ENCODE results near the gene ATP11A. TPM values are rescaled to one million over a fixed set of nuclear protein-coding genes. Genes with fewer than 3 reads are reported as not detected.

ATP11A gene
- total and polyA plus RNA-seq, 2 experiments from 2014 or later: 28.7 to 30.8 TPM

DNA sequence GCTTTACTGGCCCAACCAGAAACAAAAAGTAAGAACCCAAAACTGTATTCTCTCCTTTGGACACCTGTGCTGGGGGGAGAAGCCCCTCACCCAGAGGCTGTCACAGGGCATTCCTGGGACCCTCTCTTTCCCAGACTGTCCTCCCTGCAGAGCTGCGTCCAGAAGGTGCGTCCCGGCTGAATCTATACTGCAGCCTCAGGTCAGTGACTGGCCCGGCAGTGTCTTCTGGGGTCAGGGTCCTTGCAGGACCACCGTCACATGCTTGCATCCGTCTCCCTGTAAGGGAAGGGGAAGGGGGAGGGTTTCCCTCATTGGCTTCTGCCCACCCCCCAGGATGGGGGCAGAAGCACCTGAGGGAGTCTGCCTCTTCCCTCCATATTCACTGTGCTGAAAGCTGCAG, 76.5 kb downstream of the ATP11A start:
- H3K27me3 ChIP-seq: no peaks in the 10 kb centered on the region
- H4K20me1 ChIP-seq (ENCODE audit: insufficient read depth, poor library complexity, severe bottlenecking): peaks cover 15% of the 10 kb centered on the region
- H3K9me2 ChIP-seq (replicated peaks; ENCODE audit: insufficient read depth): no peaks in the 10 kb centered on the region
- no peak overlapping the region for H3K4me3 ChIP-seq
- H3K79me2 ChIP-seq: peaks cover 68% of the 10 kb centered on the region
- H3K4me1 ChIP-seq (ENCODE audit: insufficient read depth): peaks cover 15% of the 10 kb centered on the region
- no peak overlapping the region for H3K27ac ChIP-seq
- no peak overlapping the region for H3K4me2 ChIP-seq
- no peak overlapping the region for H2AFZ ChIP-seq
- TF ChIP-seq EZH2 (IDR thresholded peaks at IDR 0.05; ENCODE audit: borderline replicate concordance) (no peak), EZH2phosphoT487 (IDR thresholded peaks at IDR 0.05; ENCODE audit: low read depth, severe bottlenecking, unreplicated experiment) (no peak)
- TF ChIP-seq, protein P1, sequence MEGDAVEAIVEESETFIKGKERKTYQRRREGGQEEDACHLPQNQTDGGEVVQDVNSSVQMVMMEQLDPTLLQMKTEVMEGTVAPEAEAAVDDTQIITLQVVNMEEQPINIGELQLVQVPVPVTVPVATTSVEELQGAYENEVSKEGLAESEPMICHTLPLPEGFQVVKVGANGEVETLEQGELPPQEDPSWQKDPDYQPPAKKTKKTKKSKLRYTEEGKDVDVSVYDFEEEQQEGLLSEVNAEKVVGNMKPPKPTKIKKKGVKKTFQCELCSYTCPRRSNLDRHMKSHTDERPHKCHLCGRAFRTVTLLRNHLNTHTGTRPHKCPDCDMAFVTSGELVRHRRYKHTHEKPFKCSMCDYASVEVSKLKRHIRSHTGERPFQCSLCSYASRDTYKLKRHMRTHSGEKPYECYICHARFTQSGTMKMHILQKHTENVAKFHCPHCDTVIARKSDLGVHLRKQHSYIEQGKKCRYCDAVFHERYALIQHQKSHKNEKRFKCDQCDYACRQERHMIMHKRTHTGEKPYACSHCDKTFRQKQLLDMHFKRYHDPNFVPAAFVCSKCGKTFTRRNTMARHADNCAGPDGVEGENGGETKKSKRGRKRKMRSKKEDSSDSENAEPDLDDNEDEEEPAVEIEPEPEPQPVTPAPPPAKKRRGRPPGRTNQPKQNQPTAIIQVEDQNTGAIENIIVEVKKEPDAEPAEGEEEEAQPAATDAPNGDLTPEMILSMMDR (IDR thresholded peaks at IDR 0.05; ENCODE audit: poor library complexity): no peak
- H3K36me3 ChIP-seq (replicated peaks; ENCODE audit: insufficient read depth, low read depth): no peaks in the 10 kb centered on the region
- H3K9me3 ChIP-seq (ENCODE audit: low read depth): no peaks in the 10 kb centered on the region
- 94% methylated on average over 6 of the region's 6 CpGs for WGBS (ENCODE audit: low lambda C conversion rate, missing lambda C conversion rate)
- no peak for DNase-seq (ENCODE audit: low spot score)

DNA sequence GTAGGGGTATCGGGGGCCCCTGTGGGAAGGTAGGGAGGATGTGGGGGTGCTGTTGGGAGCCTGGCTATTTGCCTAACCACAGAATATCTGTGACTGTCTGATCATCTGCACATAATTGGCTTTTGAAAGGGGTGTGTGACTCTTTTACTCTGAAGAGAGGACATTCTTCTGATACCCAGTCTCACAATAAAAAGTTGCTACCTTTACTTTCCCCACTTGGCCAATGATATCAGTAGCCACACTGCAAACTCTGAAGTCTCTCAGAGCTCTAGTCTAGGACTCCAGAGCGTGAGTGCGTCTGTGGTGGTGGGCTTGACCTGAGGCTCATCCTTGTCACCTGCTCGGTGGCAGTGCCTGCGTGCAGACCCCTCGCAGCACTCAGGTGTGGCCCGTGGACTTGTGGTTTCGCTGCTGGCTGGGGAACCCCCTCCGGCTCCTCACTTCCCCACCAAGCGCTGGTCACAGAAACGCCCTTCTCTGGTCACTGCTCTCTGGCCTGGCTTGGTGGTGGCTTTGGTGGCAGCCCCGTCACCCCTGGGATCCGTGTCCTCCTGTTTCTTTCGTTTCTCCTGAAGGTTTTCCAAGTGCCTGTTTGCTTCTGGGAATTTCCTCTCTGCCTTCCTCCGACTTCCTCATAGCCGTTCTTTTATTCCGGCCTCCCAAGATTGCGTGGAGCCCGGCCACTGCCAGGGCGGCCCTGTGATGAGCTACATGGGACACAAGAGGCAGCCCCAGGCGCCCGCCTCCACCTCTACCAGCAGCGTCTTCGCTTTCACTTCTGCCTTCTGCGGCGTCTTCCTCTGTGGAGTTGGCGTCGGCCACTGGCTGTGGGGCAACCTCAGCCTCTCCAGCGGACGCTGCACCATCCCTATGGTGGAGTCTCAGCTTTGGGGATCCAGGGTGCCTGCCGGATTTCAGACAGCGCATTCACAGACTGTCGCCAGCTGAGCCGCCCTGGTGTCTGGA, 78.0 kb downstream of the ATP11A start:
- 96% methylated on average over 34 of the region's 34 CpGs for WGBS (ENCODE audit: low lambda C conversion rate, missing lambda C conversion rate)
- Histone ChIP-seq H3K9me3 (ENCODE audit: low read depth) (no peaks in the 10 kb centered on the region), H2AFZ (no peak overlapping the region), H3K79me2 (peaks cover 65% of the 10 kb centered on the region), H3K9me2 (replicated peaks; ENCODE audit: insufficient read depth) (no peaks in the 10 kb centered on the region), H3K27ac (no peak overlapping the region), H3K27me3 (no peaks in the 10 kb centered on the region), H4K20me1 (ENCODE audit: insufficient read depth, poor library complexity, severe bottlenecking) (peaks cover 15% of the 10 kb centered on the region), H3K4me2 (no peak overlapping the region), H3K4me1 (ENCODE audit: insufficient read depth) (peaks cover 6% of the 10 kb centered on the region), H3K36me3 (replicated peaks; ENCODE audit: insufficient read depth, low read depth) (no peaks in the 10 kb centered on the region), H3K4me3 (no peak overlapping the region)
- TF ChIP-seq, protein P1 (IDR thresholded peaks at IDR 0.05; ENCODE audit: poor library complexity): no peak
- TF ChIP-seq EZH2phosphoT487 (IDR thresholded peaks at IDR 0.05; ENCODE audit: low read depth, severe bottlenecking, unreplicated experiment) (no peak), EZH2 (IDR thresholded peaks at IDR 0.05; ENCODE audit: borderline replicate concordance) (no peak)
- no peak for DNase-seq (ENCODE audit: low spot score)

DNA sequence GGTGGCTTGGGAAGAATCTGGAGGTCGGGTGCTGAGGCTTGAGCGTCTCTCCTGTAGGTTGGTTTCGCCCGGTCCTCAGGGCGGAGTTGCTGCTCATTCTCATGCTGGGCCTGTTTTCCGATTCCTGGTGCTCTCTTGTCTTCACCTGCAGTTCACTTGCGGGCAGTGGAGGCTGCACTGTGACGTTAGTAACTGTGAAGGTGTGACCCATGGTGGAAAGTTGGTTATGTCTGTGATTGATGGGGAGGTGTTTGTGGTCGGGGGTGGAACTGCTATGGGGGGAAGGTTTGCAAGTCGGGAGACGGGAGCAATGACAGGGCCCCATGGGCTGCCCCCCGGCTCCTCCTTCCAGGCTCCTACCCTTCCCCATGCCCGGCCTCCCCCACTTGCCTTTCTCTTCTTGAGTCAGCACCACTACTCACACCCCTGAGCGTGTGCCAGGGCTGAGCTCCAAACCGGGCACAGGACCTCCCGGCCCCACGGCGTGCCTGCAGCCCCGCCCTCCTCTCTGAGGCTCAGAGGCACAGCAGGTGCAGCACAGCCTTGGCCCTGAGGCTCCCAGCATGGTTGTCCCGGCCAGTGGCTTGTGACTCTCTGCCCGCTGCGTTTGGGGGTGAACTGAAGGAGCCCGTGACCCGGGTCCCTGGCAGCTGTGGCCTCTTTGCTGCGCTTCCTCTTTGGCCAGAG, 79.1 kb downstream of the ATP11A start:
- TF ChIP-seq EZH2 (IDR thresholded peaks at IDR 0.05; ENCODE audit: borderline replicate concordance) (no peak), EZH2phosphoT487 (IDR thresholded peaks at IDR 0.05; ENCODE audit: low read depth, severe bottlenecking, unreplicated experiment) (no peak)
- TF ChIP-seq, protein P1 (IDR thresholded peaks at IDR 0.05; ENCODE audit: poor library complexity): no peak
- no peaks in the 10 kb centered on the region for H3K36me3 ChIP-seq (replicated peaks; ENCODE audit: insufficient read depth, low read depth)
- no peaks in the 10 kb centered on the region for H3K27me3 ChIP-seq
- H3K27ac ChIP-seq: no peak overlapping the region
- 94% methylated on average over 22 of the region's 25 CpGs for WGBS (ENCODE audit: low lambda C conversion rate, missing lambda C conversion rate)
- no peaks in the 10 kb centered on the region for H3K9me3 ChIP-seq (ENCODE audit: low read depth)
- H3K9me2 ChIP-seq (replicated peaks; ENCODE audit: insufficient read depth): no peaks in the 10 kb centered on the region
- no peak overlapping the region for H2AFZ ChIP-seq
- H3K79me2 ChIP-seq: peaks cover 63% of the 10 kb centered on the region
- H3K4me2 ChIP-seq: no peak overlapping the region
- H4K20me1 ChIP-seq (ENCODE audit: insufficient read depth, poor library complexity, severe bottlenecking): peaks cover 15% of the 10 kb centered on the region
- DNase-seq (ENCODE audit: low spot score): no peak
- H3K4me1 ChIP-seq (ENCODE audit: insufficient read depth): peaks cover 6% of the 10 kb centered on the region
- no peak overlapping the region for H3K4me3 ChIP-seq
